CD4-positive, alpha-beta T cell treated with Interleukin-10 for 1 hour (primary cell): ENCODE data around the gene TNS4.
A peak's percentile ranks its signal among the peaks of the same experiment; 100 is the strongest.

Experiments used
- DNase-seq: peaks from one replicate; pipeline ENCODE4 v3.0.0-alpha.2; 2020

Gene TNS4

DNA sequence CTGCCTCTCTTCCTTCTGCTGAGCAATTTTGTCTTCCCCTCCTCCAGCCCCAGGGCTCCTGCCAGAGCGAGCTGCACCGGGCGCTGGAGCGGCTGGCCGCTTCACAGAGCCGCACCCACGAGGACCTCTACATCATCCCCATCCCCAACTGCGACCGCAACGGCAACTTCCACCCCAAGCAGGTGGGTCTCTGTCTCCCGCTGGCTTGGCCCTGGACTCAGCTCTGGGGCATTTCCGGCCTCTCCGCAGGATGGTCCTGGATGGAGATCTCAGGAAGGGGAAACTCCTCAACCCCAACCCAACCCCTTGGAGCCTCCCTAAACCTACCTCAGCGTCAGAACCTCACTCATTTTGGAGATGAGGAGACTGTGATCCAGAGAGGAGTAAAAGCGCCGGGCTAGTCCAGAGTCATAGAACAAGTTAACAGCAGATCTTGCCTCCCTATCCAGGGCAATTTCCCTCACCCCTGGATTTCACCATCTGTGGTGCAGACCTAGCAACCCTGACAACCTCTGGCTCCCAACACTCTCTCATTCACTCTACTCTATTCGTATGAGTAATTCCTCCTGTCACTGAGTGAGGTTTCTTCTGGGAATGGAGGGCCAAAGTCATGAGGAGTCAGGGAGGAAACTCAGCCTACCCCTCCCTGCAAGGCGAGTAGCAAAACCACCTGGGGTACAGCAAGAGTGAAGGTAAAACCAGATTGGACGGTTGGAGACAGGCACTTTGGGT, 47.4 kb downstream of the TNS4 start:
- no peak for DNase-seq

DNA sequence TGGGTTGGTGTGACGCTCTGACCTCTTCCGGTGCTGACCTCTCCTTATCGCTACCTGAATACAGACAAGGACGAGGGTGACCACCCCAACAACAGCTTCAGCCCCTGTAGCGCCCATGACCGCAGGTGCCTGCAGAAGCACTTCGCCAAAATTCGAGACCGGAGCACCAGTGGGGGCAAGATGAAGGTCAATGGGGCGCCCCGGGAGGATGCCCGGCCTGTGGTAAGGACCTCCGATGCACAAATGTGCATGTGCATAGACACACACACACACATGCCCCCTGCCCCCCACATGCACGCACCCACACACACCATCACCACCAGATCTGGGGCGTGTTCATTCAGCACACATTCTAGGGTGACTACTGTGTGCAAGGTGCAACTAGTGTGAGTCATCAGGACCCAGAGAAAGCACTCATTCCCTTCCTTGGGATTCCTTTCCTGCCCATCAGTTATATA, 48.5 kb downstream of the TNS4 start:
- no peak for DNase-seq

DNA sequence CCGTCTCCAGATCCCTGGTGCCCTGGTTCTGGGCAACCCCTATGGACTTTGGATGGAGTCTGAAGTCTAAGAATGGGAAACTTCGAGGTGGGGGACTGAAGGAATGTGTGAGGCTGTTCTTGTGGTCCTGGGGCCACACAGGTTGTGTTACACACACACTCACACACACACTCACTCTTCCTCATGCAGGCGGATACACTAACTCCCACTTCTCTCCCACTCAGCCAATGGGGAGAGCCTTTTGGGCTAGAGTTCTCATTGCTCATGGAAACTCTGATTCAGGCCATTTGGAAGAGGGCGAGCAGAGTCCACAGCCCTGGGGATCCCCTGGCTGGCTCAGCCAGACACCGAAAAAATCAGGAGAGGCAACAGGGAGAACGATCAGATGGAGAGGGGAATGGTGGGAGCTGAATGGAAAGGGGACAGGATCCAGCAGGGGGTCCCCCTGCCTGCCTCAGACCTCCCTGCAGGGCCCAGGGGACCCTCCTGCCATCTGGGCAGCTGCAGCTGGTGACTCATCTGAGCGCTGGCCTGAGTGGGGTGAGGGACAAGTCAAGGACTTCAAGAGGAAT, 49.1 kb downstream of the TNS4 start:
- DNase-seq = no peak

DNA sequence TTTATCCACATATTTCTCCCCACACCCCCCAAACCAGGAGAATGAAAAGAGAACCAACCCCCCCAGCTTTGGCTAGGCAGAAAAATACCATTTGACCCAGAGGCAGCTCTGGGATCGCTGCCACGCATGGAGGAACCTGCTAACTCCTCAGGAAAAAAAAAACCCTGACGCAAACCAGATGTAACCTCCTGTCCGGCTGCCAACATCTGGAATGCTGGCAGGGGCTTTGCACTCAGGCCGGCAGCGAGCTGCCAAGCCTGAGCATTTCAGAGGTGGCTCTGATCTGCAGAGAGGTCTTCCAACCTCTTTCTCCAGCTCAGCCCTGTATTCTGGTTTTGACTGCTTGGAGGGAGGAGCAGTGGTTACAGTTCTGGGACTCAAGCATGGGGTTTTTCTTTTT, 50.0 kb downstream of the TNS4 start:
- no peak for DNase-seq

DNA sequence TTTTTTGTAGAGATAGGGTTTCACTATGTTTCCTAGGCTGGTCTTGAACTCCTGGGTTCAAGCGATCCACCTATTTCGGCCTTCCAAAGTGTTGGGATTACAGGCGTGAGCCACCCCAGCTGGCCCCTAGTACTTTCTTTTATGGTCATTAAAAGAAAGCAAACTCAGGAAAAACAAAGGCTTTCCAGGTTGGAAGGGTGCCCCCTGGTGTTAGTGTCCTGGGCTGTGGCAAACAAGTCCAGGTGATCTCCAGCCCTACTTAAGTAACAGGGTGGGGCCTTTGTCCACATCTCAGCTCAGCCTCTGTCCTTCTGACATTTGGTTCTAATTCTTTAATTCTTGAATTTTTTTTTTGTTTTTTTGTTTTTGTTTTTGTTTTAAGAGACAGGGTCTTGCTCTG, 51.2 kb downstream of the TNS4 start:
- peak; percentile 52 for DNase-seq

DNA sequence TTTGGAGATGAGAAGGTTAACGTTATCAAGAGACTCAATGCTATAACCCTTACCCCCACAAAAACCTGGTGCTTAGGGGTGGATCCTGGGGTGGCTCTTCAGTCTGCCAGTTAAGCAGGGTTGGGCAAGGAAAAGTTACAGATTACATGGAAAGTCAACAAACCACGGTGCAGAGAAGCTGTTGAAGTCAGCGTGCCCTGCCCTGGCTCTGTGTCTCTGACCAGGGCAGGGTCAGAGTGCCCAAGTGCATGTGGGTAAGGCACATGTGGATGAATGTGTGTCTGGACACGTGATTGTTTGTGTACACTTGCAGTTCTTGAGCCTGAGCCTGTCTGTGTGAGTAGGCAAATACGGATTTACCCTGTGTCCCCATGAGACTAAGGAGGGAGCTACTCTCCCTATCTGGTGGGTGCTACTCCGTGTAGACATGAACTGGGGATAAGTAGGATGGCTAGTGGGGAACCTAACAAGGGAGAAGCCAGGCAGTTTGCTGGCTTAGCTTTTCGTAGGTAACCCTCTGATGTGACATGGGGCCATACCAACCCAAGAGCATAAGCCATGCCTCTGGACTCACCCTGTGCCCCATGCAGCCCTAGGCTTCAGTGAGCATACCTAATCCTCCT, 52.7 kb downstream of the TNS4 start:
- DNase-seq = no peak

DNA sequence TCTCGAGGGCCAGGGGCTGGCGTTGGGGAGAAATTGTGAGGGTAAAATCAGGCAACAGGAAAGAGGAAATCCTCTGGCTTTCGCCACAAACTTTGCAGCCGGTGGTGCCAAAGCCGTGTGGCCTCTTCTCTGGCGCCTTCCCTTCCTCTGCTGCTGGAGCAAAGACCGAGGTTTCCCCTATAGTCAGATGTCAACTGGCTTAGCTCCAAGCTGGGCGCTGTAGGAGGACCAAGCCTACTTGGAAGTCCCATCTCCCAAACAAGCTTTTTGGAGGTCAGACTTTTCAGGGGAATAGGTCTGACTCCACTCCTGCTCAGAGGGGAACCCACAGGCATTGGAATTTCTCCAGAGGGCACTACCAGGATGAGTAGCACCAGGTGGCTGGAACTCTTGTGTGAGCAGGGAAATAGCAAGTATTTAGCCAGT, 53.2 kb downstream of the TNS4 start:
- no peak for DNase-seq

DNA sequence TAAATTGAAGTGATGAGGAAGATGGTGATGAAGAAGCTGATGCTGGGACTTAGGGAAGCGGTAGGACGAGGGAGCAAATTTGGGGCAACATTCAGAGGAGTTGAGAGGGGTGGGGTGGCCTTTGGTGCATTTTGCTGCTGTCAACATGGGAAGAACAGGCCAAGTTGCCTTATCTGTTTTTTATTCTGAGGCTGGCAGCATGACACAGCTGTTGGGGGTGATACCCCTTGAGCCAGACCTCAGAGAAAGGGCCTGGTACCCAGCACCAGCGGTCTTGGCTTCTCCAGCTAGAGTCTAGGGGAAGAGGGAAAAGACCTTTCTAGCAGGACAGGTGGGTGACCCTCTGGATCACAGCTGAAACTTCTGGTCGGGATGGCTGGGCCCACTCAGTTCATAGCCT, 53.6 kb downstream of the TNS4 start:
- DNase-seq = no peak

DNA sequence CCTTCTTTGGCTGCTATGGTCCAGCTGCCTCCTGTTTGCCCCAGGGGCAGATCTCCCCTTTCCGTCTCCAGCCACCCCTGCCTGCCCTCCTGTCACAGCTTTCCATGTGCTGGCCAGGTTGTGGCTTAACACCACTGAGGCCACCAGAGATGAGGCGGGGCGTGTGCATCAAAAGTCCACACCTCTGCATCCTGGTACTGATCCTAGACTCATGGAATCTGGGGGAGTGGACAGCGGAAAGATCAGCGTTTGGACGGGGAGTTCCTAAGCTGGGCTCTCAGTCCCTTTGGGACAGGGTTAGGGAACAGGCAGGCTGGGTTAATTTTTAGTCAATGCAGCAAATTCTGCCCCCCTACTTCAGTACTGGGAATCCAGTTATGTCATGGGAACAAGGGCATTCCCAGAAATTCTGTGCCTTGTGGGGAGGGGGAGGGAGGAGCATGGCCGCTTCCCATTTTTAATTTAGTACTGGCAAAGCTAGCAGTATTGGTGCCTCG, 54.2 kb downstream of the TNS4 start:
- DNase-seq = no peak

DNA sequence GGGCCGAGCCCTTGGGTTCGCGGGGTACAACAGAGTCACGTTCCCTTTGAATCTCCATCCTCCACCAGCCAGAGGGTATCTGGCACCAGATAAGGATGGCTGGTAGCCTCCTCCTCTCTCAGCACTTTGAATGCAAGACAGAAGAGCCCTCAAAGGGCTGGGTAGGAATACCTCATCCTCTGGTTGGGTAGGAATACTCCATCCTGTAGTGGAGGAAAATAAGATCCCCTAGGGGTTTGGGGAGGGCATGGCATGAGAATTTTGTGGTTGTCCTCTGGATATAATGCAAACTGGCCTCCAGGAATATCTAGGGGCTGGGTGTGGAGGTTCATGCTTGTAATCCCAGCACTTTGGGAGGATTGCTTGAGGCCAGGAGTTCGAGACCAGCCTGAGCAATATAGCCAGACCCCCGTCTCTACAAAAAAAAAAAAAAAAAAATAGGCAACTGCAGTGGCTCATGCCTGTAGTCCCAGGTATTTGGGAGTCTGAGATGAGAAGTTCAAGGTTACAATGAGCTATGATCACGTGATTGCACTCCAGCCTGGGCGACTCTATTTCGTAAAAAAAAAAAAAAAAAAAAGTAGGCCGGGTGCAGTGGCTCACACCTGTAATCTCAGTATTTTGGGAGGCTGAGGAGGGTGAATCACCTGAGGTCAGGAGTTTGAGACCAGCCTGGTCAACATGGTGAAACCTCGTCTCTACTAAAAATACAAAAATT, 55.5 kb downstream of the TNS4 start:
- DNase-seq = no peak

DNA sequence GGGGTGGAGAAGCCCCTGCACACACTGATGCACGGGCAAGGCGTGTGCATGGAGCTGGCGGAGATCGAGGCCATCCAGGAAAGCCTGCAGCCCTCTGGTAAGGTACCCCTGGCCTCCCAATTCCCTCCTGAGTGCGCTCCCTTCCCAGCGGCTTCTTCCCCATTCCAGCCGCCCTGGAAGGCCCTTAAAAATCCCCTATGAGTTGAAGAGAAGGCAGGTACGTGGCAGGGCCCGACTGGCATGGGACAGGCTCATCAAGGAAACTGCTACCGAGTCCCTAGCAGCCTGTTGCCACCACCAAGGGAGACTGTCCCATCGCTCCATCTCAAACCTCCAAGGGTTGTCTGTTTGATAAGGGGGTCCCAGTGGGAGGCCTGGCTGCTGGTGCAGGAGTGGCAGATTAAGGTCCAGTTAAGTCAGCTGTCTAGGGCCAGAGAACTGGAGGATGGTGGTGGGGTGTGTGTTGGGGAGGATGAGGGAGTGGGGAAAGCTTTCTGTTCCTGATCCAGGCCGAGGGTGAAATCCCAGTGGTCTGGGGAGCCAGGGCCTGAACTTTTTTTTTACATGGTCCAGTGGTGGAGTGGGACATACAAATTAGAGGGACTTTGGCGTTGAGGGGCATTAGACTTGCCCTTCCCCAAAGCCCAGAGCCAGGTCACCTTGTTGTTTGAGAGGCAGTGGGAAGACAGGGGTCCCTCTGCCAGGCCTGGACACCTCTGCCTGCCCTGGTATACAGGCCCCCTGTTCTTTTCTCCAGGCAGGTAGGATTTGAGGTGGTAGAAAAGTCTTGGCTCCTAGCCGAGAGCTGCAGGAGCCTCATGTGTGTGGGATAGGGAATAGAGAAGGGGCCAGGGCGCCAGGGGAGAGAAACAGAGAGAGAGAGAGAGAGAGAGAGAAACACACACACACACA, 57.2 kb downstream of the TNS4 start:
- DNase-seq = no peak

DNA sequence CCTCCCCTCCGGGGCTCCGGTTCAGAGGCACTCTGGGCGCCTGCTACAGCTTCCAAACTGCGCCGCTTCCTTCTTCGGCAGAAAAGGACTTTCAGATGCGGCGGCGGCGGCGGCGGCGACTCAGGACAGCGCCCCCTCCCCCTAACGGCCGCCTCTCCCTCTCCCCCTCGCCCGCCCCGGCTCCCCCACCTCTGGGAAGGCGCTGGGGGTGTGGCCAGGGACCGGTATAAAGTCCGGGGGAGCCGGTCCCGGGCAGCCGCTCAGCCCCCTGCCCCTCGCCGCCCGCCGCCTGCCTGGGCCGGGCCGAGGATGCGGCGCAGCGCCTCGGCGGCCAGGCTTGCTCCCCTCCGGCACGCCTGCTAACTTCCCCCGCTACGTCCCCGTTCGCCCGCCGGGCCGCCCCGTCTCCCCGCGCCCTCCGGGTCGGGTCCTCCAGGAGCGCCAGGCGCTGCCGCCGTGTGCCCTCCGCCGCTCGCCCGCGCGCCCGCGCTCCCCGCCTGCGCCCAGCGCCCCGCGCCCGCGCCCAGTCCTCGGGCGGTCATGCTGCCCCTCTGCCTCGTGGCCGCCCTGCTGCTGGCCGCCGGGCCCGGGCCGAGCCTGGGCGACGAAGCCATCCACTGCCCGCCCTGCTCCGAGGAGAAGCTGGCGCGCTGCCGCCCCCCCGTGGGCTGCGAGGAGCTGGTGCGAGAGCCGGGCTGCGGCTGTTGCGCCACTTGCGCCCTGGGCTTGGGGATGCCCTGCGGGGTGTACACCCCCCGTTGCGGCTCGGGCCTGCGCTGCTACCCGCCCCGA, 58.0 kb downstream of the TNS4 start, which contains the start of gene IGFBP4:
Gene IGFBP4, plus strand, starts transcription at position 255 of the 792 bp plus-strand sequence. Its CDS starts 286 bp downstream, at position 541.
- DNase-seq = peak; percentile 72

DNA sequence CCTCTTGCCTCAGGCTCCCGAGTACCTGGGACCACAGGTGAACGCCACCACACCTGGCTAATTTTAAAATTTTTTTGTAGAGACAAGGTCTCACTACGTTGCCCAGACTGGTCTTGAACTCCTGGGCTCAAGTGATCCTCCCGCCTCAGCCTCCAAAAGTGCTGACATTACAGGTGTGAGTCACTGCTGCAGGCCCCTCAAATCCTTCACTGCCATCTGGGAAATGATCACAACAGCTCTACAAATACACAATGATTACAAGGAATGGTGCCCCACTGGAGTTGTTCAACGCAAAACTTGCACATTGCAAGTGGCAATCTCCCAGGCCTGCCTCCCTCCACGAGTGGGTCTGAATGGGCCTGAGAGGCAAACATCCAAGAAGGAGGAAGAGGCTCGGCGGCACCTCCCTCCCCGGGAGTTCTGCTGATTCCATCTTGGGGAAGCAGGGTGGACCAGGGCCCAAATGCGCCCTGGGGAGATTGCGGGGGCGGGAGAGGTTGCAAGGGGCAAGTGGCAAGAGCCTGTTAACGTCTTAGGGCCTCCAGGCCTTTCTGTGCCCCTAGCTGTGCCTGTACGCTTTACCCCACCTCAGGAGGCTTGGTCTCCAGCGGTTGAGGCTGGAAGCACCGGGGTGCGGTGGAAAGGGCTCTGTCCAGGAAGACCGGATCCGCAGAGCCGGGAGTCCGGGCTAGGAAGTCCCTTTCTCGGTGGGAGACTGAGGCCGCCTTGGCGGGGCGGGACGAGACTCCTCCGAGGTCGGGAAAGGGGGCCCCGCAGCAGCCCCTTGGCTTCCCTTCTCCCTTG, 58.8 kb downstream of the TNS4 start:
- no peak for DNase-seq

DNA sequence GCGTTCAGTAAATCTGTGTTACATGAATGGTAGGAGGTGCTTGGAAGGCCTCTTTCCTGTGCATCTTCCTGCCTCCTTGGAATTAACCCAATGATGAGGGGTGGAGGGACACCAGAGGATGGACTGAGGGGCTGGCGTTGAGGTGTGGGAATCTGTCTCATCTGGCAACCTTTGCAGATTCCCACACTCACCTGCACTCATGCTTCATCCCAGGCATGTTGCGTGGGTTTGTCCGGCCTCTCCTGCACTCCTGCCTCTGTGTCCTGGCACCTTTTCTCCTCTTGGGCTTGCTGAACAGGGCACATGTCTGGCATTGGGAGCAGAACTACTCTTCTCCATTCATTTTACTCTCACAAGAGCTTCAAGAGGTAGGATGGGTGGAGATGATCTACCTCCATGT, 61.3 kb downstream of the TNS4 start:
- DNase-seq = no peak

DNA sequence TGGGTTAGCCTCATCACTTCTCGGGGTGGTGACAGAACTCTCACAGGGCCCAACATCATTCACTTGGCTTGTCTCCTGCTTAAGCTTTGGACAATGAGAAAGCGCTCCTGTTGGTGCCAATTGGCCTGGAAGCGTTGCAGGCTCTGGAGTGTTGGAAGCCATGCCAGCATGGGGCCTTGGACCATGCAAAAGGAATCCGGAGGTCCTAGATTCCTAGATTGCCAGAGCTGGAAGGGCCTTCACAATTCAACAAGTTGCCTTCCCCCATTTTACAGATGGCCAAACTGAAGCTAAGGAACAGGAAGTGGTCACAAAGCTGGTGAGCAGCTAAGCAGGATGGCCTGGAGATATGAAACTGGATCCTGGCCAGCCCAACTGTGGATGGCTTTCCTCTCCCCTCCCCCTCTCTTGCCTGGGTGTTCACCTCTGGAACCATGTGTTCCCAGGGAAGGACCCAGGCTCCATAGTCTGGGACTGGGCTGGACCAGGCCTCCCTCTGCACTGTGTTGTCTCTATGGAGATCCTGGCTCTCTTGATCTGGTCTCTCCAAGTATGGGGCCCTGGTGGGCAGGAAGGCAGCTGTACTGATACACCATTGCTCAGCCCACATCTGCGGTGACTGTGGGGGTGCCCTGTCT, 64.2 kb downstream of the TNS4 start:
- DNase-seq = no peak

DNA sequence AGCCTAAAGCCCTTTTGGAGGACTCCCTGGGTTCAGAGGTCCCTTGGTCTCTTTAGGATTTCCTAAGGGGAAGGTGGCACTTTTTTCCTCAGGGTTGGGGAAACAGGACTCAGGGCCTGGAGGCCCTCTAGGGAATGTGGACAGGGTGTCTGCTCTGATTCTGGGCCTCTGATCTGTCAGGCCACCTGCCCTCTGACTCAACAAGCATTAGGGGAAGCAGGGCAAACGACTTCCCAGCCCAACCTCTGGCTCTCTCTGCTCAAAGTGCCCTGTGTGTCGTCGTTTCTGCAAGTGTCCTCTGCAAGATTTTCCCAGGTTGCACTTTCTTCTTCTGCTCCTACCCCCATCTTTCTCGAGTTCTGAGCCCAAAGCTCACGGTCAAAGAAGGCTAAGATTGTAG, 64.8 kb downstream of the TNS4 start:
- DNase-seq = no peak

DNA sequence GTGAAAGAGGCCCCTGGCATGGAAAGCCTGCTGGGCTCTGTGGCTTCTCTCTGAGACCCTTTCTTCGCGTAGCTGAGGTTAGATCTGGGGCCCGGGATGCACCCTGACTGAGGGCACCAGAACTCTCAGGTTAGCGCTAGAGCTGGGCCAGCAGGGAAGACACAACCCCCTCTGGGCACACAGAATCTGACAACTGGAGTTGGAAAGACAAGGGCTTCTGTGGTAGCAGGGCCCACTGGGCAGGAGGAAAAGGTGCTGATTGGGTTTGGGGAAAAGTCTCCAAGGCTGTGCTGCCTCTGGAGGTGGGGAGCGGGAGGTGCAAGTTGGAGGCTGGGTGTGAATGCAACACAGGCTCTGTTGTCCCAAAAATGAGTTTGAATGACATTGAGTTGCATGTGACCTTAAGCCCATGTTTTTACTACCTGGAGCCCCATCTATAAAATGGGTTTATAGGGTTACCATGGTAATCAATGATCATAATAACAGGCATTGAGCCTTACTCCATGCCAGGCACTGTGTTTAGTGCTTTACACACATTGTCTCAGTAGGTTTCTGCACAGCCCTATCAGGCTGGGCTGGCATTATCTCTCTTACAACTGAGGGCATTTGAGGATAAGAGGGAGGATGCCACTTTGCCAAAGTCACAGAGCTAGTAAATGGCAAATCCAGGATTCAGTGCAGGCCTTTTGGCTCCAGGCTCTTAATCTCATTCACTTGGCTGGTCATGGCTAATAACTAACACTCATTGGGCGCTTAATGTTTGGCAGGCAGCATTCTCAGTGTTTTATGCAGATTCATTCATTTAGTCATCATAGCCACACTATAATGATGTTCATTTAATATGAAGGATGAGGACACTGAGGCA, 67.6 kb downstream of the TNS4 start:
- no peak for DNase-seq

DNA sequence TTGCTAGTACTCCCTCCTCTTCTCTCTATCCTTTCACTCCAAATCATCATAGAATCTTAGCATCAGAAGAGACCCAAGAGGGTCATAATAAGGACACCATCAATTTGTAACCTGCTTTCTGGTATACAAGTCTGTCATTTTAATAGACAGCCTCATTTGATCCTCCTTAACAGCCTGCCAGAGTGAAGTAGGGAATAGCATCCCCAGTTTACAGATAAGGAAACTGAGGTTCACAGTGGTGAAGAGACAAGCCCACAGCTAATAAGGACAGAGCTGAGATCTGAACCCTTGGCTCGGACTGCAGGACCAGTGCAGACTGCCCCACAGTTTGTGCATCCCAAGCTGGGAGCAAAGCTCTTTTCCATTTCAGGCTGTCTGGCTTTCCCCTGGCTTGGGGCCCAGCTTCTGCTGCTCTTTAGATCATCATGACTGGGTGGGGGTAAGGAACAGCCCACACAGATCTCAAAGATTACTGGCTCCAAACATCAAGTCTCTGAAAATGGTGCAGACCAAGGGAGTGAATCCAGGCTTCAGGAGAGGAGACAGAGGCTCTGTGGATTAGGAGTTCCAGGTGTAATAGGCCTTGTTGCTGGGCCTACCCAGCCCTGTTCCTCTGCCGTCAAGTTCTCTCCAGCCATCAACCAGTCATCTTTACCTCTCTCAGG, 68.4 kb downstream of the TNS4 start:
- no peak for DNase-seq

DNA sequence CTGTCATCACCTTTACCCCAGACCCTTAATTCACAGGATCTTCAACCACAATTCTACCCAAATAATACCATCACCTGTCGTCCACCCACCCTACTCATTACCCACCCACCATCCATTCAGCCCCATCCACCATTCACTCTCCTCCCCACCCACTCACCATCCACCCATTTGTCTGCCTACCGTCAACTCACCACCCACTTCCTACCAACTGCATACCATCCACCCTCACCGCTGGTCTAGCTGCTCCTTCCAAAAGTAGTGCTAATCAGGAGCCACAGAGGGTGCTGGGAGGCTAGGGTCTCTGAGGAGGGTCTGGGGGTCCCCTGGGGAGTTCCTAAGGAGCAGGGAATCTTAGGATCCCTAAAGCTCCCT, 70.2 kb downstream of the TNS4 start:
- DNase-seq = no peak
